ENCODE data around the gene SLC13A5.

Gene SLC13A5

DNA sequence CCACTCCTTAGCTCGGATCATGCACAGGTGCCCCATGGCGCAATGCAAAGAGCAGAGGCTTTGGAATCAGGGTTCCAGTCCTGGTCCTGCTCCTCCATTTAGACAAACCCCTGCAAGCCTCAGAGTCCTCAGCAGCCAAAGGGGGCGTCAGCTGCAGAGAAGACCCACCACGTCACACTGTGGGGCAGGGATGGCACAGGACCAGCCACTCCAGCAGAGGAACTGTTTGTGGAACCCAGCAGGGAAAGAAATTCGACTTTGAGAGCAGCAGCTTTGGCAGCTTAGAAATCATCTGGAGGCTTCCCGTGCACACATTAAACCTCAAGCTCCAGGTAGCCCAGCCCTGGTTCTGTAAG is 36.4 kb downstream of the SLC13A5 start:
- Histone ChIP-seq H3K4me1 (ENCODE audit: control insufficient read depth, insufficient read depth, low read length) (no peaks in the 10 kb centered on the region), H3K27ac (ENCODE audit: low read length) (no peak overlapping the region), H3K9me3 (ENCODE audit: control insufficient read depth, insufficient read depth, low read length) (no peaks in the 10 kb centered on the region), H3K36me3 (ENCODE audit: control insufficient read depth, insufficient read depth, low read length) (no peaks in the 10 kb centered on the region), H3K27me3 (ENCODE audit: control insufficient read depth, insufficient read depth, low read length) (no peaks in the 10 kb centered on the region), H3K4me3 (ENCODE audit: low read length) (no peak overlapping the region)
- WGBS (ENCODE audit: insufficient coverage, insufficient read length) = no CpG with 5 or more reads among the region's 6 CpGs
- DNase-seq (ENCODE audit: low read depth, low spot score) = no peak

DNA sequence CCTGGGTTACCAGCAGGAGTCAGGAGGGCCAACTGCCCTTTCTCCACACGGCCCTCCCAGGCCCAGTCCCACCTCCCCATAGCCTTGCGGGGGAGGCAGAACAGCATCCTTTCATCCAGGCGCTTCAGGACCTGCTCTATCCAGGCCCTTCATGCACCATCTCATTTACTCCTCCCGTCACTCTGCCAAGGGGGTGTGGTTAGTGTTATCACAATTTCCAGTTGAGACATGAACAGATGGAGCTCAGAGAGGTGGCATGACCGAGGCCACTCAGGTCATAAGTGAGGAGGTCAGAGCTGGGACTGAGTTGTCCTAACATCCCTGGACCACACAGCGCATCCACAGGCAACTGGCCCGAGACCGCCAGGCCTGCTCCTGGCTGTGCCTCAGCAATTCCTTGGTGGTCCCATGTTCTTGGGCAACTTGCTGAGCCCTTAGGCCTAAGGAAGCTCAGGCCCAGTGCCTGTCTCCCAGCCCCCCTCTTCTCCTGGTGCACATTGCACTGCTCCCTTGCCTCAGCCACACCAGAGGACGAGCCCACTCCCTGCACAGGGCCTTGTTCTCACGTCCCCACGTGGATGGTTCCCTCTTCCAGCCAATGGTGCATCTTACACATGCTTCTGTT is 37.9 kb downstream of the SLC13A5 start:
- WGBS (ENCODE audit: insufficient coverage, insufficient read length) = no CpG with 5 or more reads among the region's 11 CpGs
- Histone ChIP-seq H3K4me1 (ENCODE audit: control insufficient read depth, insufficient read depth, low read length) (no peaks in the 10 kb centered on the region), H3K4me3 (ENCODE audit: low read length) (no peak overlapping the region), H3K27ac (ENCODE audit: low read length) (no peak overlapping the region), H3K9me3 (ENCODE audit: control insufficient read depth, insufficient read depth, low read length) (no peaks in the 10 kb centered on the region), H3K36me3 (ENCODE audit: control insufficient read depth, insufficient read depth, low read length) (no peaks in the 10 kb centered on the region), H3K27me3 (ENCODE audit: control insufficient read depth, insufficient read depth, low read length) (no peaks in the 10 kb centered on the region)
- no peak for DNase-seq (ENCODE audit: low read depth, low spot score)

GRCh38 chr17:6674586-6674985 is 38.6 kb downstream of the SLC13A5 start:
- no peaks in the 10 kb centered on the region for H3K4me1 ChIP-seq (ENCODE audit: control insufficient read depth, insufficient read depth, low read length)
- no peak overlapping the region; the same call in 1 of the 2 replicates for H3K4me3 ChIP-seq (ENCODE audit: low read length)
- no CpG with 5 or more reads among the region's 13 CpGs for WGBS (ENCODE audit: insufficient coverage, insufficient read length)
- no peak overlapping the region for H3K27ac ChIP-seq (ENCODE audit: low read length)
- no peaks in the 10 kb centered on the region for H3K27me3 ChIP-seq (ENCODE audit: control insufficient read depth, insufficient read depth, low read length)
- H3K9me3 ChIP-seq (ENCODE audit: control insufficient read depth, insufficient read depth, low read length) = no peaks in the 10 kb centered on the region
- DNase-seq (ENCODE audit: low read depth, low spot score) = no peak
- H3K36me3 ChIP-seq (ENCODE audit: control insufficient read depth, insufficient read depth, low read length) = no peaks in the 10 kb centered on the region

GRCh38 chr17:6671431-6671830 is 41.7 kb downstream of the SLC13A5 start:
- WGBS (ENCODE audit: insufficient coverage, insufficient read length) = no CpG with 5 or more reads among the region's 7 CpGs
- Histone ChIP-seq H3K36me3 (ENCODE audit: control insufficient read depth, insufficient read depth, low read length) (no peaks in the 10 kb centered on the region), H3K4me3 (ENCODE audit: low read length) (no peak overlapping the region), H3K4me1 (ENCODE audit: control insufficient read depth, insufficient read depth, low read length) (no peaks in the 10 kb centered on the region), H3K27me3 (ENCODE audit: control insufficient read depth, insufficient read depth, low read length) (no peaks in the 10 kb centered on the region), H3K9me3 (ENCODE audit: control insufficient read depth, insufficient read depth, low read length) (no peaks in the 10 kb centered on the region), H3K27ac (ENCODE audit: low read length) (no peak overlapping the region)
- DNase-seq (ENCODE audit: low read depth, low spot score) = no peak

- H3K36me3 ChIP-seq (ENCODE audit: control insufficient read depth, insufficient read depth, low read length) = no peaks in the 10 kb centered on the region
- no peaks in the 10 kb centered on the region for H3K27me3 ChIP-seq (ENCODE audit: control insufficient read depth, insufficient read depth, low read length)
- H3K9me3 ChIP-seq (ENCODE audit: control insufficient read depth, insufficient read depth, low read length) = no peaks in the 10 kb centered on the region
- H3K4me1 ChIP-seq (ENCODE audit: control insufficient read depth, insufficient read depth, low read length) = no peaks in the 10 kb centered on the region
- no peak for DNase-seq (ENCODE audit: low read depth, low spot score)
- H3K4me3 ChIP-seq (ENCODE audit: low read length) = no peak overlapping the region
- WGBS (ENCODE audit: insufficient coverage, insufficient read length) = no CpG with 5 or more reads among the region's 6 CpGs
- no peak overlapping the region for H3K27ac ChIP-seq (ENCODE audit: low read length)
Observed at GRCh38 chr17:6670999-6671398, 42.2 kb downstream of the SLC13A5 start.

GRCh38 chr17:6670571-6670970 is 42.6 kb downstream of the SLC13A5 start:
- H3K9me3 ChIP-seq (ENCODE audit: control insufficient read depth, insufficient read depth, low read length) = no peaks in the 10 kb centered on the region
- no peaks in the 10 kb centered on the region for H3K36me3 ChIP-seq (ENCODE audit: control insufficient read depth, insufficient read depth, low read length)
- no peak overlapping the region for H3K4me3 ChIP-seq (ENCODE audit: low read length)
- DNase-seq (ENCODE audit: low read depth, low spot score) = no peak
- H3K4me1 ChIP-seq (ENCODE audit: control insufficient read depth, insufficient read depth, low read length) = no peaks in the 10 kb centered on the region
- no peaks in the 10 kb centered on the region for H3K27me3 ChIP-seq (ENCODE audit: control insufficient read depth, insufficient read depth, low read length)
- H3K27ac ChIP-seq (ENCODE audit: low read length) = no peak overlapping the region
- WGBS (ENCODE audit: insufficient coverage, insufficient read length) = no CpG with 5 or more reads among the region's 8 CpGs

DNA sequence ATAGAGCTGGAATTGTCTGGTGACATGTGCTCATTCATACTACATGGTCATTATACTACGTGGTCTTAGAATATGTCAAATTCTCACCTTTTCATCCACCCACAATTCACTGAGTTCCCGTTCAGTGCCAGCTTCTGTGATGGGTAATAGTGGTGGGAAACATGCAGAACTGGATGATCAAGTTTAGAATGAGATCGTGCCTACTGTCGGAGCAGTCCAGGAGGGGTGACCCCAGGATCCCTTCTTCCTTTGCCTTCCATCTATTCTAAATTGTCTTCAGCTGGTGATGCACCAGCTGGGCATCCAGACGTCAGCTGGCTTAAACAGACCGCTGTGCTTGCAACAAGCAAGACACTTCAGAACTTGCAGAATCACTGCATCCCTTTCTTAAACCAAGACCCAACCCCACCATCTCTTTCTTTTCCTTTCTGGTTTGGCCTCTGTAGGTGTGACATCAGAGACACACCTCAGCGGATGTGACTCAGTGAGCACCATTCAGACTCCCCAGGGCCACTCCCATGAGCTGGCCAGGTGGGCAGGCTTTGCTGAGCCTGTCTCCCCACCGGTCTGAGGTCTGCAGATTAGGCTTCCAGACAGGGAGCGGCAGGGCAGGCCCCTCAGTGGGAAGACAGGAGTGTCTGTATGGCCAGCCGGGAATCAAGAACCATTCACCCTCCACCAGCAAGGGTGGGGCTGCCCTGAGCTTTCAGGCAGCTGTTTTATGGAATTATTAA is 43.5 kb downstream of the SLC13A5 start:
- DNase-seq (ENCODE audit: low read depth, low spot score) = no peak
- Histone ChIP-seq H3K27ac (ENCODE audit: low read length) (no peak overlapping the region), H3K27me3 (ENCODE audit: control insufficient read depth, insufficient read depth, low read length) (no peaks in the 10 kb centered on the region), H3K4me3 (ENCODE audit: low read length) (no peak overlapping the region), H3K4me1 (ENCODE audit: control insufficient read depth, insufficient read depth, low read length) (no peaks in the 10 kb centered on the region), H3K9me3 (ENCODE audit: control insufficient read depth, insufficient read depth, low read length) (no peaks in the 10 kb centered on the region), H3K36me3 (ENCODE audit: control insufficient read depth, insufficient read depth, low read length) (no peaks in the 10 kb centered on the region)
- WGBS (ENCODE audit: insufficient coverage, insufficient read length) = no CpG with 5 or more reads among the region's 10 CpGs

DNA sequence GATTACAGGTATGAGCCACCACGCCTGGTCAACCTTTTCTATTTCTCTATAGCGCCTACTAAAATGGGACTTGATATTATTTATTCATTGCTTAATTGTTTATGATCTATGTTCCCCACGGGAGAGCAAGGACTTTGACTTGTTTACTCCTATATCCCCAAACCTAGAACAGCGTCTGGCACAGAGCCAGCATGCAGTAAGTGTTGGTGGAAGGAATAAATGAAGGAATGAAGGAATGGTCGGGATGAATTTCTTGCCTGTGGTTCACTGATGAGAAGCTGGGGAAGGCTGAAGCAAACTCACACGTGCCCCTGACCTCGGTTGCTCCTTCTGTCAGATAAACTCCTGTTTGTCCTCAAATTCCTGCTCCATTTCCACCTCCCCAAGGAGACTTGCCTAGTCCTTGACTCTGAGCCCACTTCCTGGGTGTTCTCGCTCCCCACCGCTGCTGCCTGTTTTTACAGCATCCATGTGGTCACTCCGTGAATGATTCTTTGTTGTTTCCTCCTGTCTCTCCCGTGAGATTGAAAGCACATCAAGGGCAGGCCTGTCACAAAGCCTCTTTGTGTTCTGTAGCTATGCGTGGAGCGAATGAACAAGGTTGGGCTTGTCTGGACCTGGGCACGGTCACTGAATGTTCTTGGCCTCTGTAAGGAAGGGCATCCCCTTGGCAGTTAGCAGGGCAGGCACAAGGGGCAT is 44.3 kb downstream of the SLC13A5 start:
- WGBS (ENCODE audit: insufficient coverage, insufficient read length) = no CpG with 5 or more reads among the region's 14 CpGs
- Histone ChIP-seq H3K36me3 (ENCODE audit: control insufficient read depth, insufficient read depth, low read length) (no peaks in the 10 kb centered on the region), H3K4me1 (ENCODE audit: control insufficient read depth, insufficient read depth, low read length) (no peaks in the 10 kb centered on the region), H3K9me3 (ENCODE audit: control insufficient read depth, insufficient read depth, low read length) (no peaks in the 10 kb centered on the region), H3K27me3 (ENCODE audit: control insufficient read depth, insufficient read depth, low read length) (no peaks in the 10 kb centered on the region), H3K4me3 (ENCODE audit: low read length) (no peak overlapping the region), H3K27ac (ENCODE audit: low read length) (no peak overlapping the region)
- DNase-seq (ENCODE audit: low read depth, low spot score) = no peak

DNA sequence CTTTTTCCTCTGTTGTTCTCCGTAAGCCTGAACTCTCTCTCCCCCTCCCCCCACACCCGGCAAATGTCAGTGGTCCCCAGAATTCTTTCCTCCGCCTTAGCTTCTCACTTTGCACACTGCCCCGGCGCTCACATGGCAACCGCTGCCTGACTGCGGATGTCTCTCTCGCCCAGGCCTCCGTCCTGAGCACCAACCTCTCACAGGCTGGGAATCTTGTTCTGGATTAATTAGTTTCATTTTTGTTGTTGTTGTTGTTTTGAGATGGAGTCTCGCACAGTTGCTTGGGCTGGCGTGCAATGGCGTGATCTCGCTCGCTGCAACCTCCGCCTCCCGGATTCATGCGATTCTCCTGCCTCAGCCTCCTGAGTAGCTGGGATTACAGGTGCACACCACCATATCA is 45.0 kb downstream of the SLC13A5 start:
- Histone ChIP-seq H3K27me3 (ENCODE audit: control insufficient read depth, insufficient read depth, low read length) (no peaks in the 10 kb centered on the region), H3K36me3 (ENCODE audit: control insufficient read depth, insufficient read depth, low read length) (no peaks in the 10 kb centered on the region), H3K4me3 (ENCODE audit: low read length) (no peak overlapping the region), H3K9me3 (ENCODE audit: control insufficient read depth, insufficient read depth, low read length) (no peaks in the 10 kb centered on the region), H3K27ac (ENCODE audit: low read length) (no peak overlapping the region), H3K4me1 (ENCODE audit: control insufficient read depth, insufficient read depth, low read length) (no peaks in the 10 kb centered on the region)
- no peak for DNase-seq (ENCODE audit: low read depth, low spot score)
- WGBS (ENCODE audit: insufficient coverage, insufficient read length) = no CpG with 5 or more reads among the region's 17 CpGs

GRCh38 chr17:6667516-6667915 is 45.7 kb downstream of the SLC13A5 start:
- Histone ChIP-seq H3K27me3 (ENCODE audit: control insufficient read depth, insufficient read depth, low read length) (no peaks in the 10 kb centered on the region), H3K27ac (ENCODE audit: low read length) (no peak overlapping the region), H3K9me3 (ENCODE audit: control insufficient read depth, insufficient read depth, low read length) (no peaks in the 10 kb centered on the region), H3K4me1 (ENCODE audit: control insufficient read depth, insufficient read depth, low read length) (no peaks in the 10 kb centered on the region), H3K36me3 (ENCODE audit: control insufficient read depth, insufficient read depth, low read length) (no peaks in the 10 kb centered on the region), H3K4me3 (ENCODE audit: low read length) (no peak overlapping the region)
- no CpG with 5 or more reads among the region's 6 CpGs for WGBS (ENCODE audit: insufficient coverage, insufficient read length)
- no peak for DNase-seq (ENCODE audit: low read depth, low spot score)

All from iPS DF 6.9 (cell line).